GM06990 (cell line): ENCODE results near the gene SYNE1.

Source experiments
- DNase-seq: peaks from one replicate; pipeline ENCODE4 v3.0.0-alpha.2; 2011; ENCODE audit not compliant: insufficient read length; ENCODE audit errors: extremely low read depth
- H3K27me3 ChIP-seq: replicated peaks from 2 replicates; pipeline ENCODE4 v1.6.0; 2011; ENCODE audit warnings: low read length; ENCODE audit not compliant: control insufficient read depth, insufficient read depth
- H3K36me3 ChIP-seq: 2 replicates; pipeline ENCODE4 v1.5.1; 2011; ENCODE audit warnings: low read length; ENCODE audit not compliant: control insufficient read depth, insufficient read depth
- H3K4me3 ChIP-seq: replicated peaks from 2 replicates; pipeline ENCODE4 v1.5.1; 2011; ENCODE audit warnings: low read depth, mild to moderate bottlenecking, control low read depth, low read length
- TF ChIP-seq, protein P1 (sequence below): IDR thresholded peaks from 2 replicates; pipeline ENCODE4 v1.5.1; 2011; ENCODE audit warnings: low read length, control low read depth, mild to moderate bottlenecking, inconsistent platforms; ENCODE audit not compliant: insufficient read depth, poor library complexity, severe bottlenecking

The SYNE1 gene

DNA sequence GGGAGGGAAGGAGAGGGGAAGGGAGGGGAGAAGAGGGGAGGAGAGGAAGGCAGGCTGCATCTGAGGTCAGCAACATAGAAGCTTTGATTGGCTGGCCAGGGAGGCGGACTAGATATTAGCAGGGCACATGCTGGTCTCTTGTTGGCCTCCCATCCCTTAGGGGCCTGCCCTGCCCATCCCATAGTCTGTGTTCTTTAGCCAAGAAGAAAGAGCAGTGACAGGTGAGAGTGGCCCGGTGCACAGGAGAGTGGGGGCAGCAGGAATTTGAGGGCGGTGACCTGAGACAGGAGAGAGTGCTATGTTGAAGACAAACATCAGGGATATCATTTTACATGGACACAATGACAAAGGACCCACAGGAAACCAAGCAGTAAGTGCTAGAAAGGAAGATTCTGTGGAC lies 413.5 kb downstream of the SYNE1 start:
- no peaks in the 10 kb centered on the region for H3K27me3 ChIP-seq

GRCh38 chr6:152221806-152222628 lies 415.1 kb downstream of the SYNE1 start:
- Histone ChIP-seq H3K4me3 (no peak overlapping the region), H3K36me3 (peaks cover 12% of the 10 kb centered on the region), H3K27me3 (no peaks in the 10 kb centered on the region)
- TF ChIP-seq, protein P1, sequence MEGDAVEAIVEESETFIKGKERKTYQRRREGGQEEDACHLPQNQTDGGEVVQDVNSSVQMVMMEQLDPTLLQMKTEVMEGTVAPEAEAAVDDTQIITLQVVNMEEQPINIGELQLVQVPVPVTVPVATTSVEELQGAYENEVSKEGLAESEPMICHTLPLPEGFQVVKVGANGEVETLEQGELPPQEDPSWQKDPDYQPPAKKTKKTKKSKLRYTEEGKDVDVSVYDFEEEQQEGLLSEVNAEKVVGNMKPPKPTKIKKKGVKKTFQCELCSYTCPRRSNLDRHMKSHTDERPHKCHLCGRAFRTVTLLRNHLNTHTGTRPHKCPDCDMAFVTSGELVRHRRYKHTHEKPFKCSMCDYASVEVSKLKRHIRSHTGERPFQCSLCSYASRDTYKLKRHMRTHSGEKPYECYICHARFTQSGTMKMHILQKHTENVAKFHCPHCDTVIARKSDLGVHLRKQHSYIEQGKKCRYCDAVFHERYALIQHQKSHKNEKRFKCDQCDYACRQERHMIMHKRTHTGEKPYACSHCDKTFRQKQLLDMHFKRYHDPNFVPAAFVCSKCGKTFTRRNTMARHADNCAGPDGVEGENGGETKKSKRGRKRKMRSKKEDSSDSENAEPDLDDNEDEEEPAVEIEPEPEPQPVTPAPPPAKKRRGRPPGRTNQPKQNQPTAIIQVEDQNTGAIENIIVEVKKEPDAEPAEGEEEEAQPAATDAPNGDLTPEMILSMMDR = no peak
- DNase-seq = no peak

More for the DNA sequence above, 413.5 kb downstream of the SYNE1 start:
- TF ChIP-seq, protein P1 = no peak
- no peak for DNase-seq
- H3K4me3 ChIP-seq = no peak overlapping the region
- H3K36me3 ChIP-seq = peaks cover 12% of the 10 kb centered on the region

GRCh38 chr6:152220786-152221185 lies 416.4 kb downstream of the SYNE1 start:
- TF ChIP-seq, protein P1 = no peak
- Histone ChIP-seq H3K27me3 (no peaks in the 10 kb centered on the region), H3K4me3 (no peak overlapping the region), H3K36me3 (peaks cover 12% of the 10 kb centered on the region)
- no peak for DNase-seq

GRCh38 chr6:152218887-152219286 lies 418.3 kb downstream of the SYNE1 start:
- Histone ChIP-seq H3K36me3 (peaks cover 13% of the 10 kb centered on the region), H3K4me3 (no peak overlapping the region), H3K27me3 (no peaks in the 10 kb centered on the region)
- TF ChIP-seq, protein P1 = no peak
- DNase-seq = no peak

DNA sequence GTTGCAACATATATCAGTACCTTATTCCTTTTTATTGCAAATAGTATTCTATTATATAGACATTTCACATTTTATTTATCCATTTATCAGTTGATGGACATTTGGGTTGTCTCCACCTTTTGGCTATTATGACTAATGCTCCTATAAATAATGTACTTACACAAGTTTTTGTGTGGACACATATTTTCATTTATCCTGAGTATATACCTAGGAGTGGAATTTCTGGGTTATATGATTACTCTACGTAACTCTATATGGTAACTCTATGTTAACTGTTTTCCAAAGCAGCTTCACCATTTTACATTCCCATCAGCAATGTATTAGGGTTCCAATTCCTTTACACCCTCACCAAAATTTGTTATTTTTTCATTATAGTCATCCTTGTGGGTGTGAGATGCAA lies 424.7 kb downstream of the SYNE1 start:
- no peak for DNase-seq
- Histone ChIP-seq H3K36me3 (peaks cover 4% of the 10 kb centered on the region; the same call in 1 of the 2 replicates), H3K27me3 (no peaks in the 10 kb centered on the region), H3K4me3 (no peak overlapping the region)
- TF ChIP-seq, protein P1 = no peak
